GM13976 (cell line): Measurements from ENCODE around the gene SHH.
A peak's percentile ranks its signal among the peaks of the same experiment; 100 is the strongest.

Source experiments
- DNase-seq: peaks from one replicate; pipeline ENCODE4 v3.0.0; 2012; ENCODE audit warnings: low spot score
- in situ Hi-C: fragments of 300-500 bp; cut with MboI; formaldehyde crosslinking; loops from one replicate; pipeline ENCODE4 v1.12.0; 2022; ENCODE audit warnings: low sequenced_read_pairs, mixed read lengths, inconsistent platforms; ENCODE audit not compliant: unreplicated experiment
- TF ChIP-seq, protein P1 (sequence below): IDR thresholded peaks from 2 replicates; pipeline ENCODE4 v1.5.1; 2012; ENCODE audit warnings: borderline replicate concordance, mild to moderate bottlenecking; ENCODE audit not compliant: insufficient read depth; ENCODE audit errors: extremely low read depth, missing control alignments, control extremely low read depth

SHH gene

GRCh38 chr7:155796381-155797261 lies 15.6 kb downstream of the SHH start:
- TF ChIP-seq, protein P1, sequence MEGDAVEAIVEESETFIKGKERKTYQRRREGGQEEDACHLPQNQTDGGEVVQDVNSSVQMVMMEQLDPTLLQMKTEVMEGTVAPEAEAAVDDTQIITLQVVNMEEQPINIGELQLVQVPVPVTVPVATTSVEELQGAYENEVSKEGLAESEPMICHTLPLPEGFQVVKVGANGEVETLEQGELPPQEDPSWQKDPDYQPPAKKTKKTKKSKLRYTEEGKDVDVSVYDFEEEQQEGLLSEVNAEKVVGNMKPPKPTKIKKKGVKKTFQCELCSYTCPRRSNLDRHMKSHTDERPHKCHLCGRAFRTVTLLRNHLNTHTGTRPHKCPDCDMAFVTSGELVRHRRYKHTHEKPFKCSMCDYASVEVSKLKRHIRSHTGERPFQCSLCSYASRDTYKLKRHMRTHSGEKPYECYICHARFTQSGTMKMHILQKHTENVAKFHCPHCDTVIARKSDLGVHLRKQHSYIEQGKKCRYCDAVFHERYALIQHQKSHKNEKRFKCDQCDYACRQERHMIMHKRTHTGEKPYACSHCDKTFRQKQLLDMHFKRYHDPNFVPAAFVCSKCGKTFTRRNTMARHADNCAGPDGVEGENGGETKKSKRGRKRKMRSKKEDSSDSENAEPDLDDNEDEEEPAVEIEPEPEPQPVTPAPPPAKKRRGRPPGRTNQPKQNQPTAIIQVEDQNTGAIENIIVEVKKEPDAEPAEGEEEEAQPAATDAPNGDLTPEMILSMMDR = peak; percentile 99
- in situ Hi-C loops = no loop called here
- DNase-seq = peak; percentile 90

DNA sequence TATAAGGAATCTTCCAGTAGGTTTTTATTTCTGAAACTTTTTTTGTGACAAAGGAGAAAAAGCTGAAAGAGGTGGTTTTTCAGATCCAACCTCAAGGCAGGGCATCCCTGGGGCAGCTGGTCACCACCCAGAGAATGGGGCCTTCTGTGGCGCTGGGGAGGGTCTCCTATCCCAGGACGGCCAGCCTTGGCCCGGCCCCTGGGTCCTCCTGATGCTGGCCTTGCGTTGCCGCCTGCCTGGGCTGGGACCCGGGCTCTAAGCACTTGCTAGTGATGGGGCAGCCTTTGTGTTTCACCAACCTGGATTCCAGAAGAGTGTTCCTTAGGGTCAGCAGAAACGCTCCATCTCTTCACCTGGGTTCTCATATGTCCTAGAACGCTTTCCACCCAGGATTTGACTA lies 16.3 kb downstream of the SHH start:
- TF ChIP-seq, protein P1 = no peak
- in situ Hi-C loops = no loop called here
- no peak for DNase-seq

GRCh38 chr7:155795401-155795800 lies 16.9 kb downstream of the SHH start:
- in situ Hi-C loops = no loop called here
- TF ChIP-seq, protein P1 = no peak
- no peak for DNase-seq

DNA sequence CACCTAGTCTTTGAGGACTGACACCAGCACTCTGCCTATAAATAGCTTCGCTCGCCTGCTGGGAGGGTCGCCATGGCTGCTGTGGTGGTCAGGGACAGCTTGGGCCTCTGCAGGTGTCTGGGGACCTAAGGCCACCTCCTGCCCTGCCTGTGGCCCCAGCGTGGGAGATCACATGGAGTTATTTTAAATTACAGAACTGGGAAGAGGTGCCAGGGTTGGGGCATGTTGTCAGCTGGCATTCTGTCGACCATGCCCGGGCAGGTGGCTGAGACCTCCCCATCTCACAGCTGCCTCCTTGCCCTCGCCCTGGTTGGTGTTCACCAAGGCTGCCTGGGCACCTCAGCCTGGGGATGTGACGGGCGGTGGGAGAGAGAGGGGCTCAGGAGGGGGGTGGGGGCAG lies 18.1 kb downstream of the SHH start:
- TF ChIP-seq, protein P1 = no peak
- no peak for DNase-seq
- in situ Hi-C loops = no loop called here

DNA sequence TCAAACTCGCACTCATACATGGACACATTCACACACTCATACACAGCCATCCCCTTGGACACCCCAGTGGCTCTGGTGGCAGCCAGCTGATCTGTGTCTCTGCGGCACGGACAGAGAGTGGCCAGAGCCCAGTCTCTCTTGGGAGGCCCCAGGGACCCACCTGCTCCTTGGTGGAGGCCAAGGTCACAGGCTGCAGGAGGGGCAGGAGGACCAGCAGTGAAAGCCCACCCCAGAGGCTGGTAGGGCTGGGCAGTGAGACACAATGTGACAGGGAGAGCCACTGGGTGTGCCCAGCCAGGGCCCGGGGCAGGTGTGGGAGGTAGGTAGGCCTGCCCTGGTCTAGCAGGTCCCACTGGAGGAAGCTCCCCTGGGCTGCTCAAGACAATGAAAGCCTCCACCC lies 18.5 kb downstream of the SHH start:
- in situ Hi-C loops = no loop called here
- DNase-seq = no peak

GRCh38 chr7:155792999-155793560 lies 19.2 kb downstream of the SHH start:
- TF ChIP-seq, protein P1 = no peak
- in situ Hi-C loops = no loop called here
- no peak for DNase-seq

More for the DNA sequence above, 18.5 kb downstream of the SHH start:
- TF ChIP-seq, protein P1 = no peak
